Testis (tissue), 2 donors: ENCODE measurements around the gene HDGFL2.

Experiments used
- CTCF ChIP-seq, 3 experiments: fragments of 450-650 bp in 2 of 3; fragments of 200-600 bp in 1 of 3; sonication (generic) in 1 of 3; IDR thresholded peaks; one replicate each; pipeline ENCODE4 v1.5.1; 2016 to 2019; ENCODE audit warnings: antibody characterized with exemption in 3 of 3, mild to moderate bottlenecking in 2 of 3, moderate library complexity in 1 of 3
- POLR2A ChIP-seq: fragments of 450-650 bp; IDR thresholded peaks from one replicate; pipeline ENCODE4 v1.6.1; 2017; ENCODE audit warnings: antibody characterized with exemption, mild to moderate bottlenecking, moderate library complexity

GRCh38 chr19:4521170-4521887 is 49.2 kb downstream of the HDGFL2 start:
- no peak for TF ChIP-seq POLR2A
- TF ChIP-seq CTCF (IDR thresholded peaks at IDR 0.05): no peak
